ENCODE results near the gene PPP2R1A. TPM values are rescaled to one million over a fixed set of nuclear protein-coding genes. Genes with fewer than 3 reads are reported as not detected.

Gene PPP2R1A
- total RNA-seq, 6 experiments from 2014 or later = 59.4 to 93.0 (median 82.4) TPM

DNA sequence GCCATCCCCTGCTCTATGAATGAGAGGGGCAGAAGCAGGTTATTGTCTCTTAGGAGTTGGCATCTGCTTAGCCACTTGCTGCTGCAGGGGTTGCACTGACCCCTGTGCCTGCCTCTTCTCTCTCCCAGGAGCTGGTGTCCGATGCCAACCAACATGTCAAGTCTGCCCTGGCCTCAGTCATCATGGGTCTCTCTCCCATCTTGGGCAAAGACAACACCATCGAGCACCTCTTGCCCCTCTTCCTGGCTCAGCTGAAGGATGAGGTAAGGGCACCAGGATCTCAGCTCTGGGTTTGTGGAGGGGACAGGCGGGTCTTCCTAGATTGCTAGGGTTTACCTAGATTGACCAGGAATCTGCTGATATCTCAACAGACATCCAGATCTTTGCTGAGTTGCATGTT is 26.5 kb downstream of the PPP2R1A start:
- no peak for DNase-seq
- Histone ChIP-seq H3K36me3 (peaks cover 27 to 100% (median 69%) of the 10 kb centered on the region in 4 donors), H3K9me3 (no peaks in the 10 kb centered on the region), H3K27ac (no peak overlapping the region), H3K4me1 (no peaks in the 10 kb centered on the region), H3K4me3 (no peak overlapping the region), H3K27me3 (no peaks in the 10 kb centered on the region)
- ATAC-seq = no peak
- TF ChIP-seq, protein P1, sequence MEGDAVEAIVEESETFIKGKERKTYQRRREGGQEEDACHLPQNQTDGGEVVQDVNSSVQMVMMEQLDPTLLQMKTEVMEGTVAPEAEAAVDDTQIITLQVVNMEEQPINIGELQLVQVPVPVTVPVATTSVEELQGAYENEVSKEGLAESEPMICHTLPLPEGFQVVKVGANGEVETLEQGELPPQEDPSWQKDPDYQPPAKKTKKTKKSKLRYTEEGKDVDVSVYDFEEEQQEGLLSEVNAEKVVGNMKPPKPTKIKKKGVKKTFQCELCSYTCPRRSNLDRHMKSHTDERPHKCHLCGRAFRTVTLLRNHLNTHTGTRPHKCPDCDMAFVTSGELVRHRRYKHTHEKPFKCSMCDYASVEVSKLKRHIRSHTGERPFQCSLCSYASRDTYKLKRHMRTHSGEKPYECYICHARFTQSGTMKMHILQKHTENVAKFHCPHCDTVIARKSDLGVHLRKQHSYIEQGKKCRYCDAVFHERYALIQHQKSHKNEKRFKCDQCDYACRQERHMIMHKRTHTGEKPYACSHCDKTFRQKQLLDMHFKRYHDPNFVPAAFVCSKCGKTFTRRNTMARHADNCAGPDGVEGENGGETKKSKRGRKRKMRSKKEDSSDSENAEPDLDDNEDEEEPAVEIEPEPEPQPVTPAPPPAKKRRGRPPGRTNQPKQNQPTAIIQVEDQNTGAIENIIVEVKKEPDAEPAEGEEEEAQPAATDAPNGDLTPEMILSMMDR (IDR thresholded peaks at IDR 0.05) = no peak
- no CpG with 5 or more reads among the region's 3 CpGs for WGBS (ENCODE audit: insufficient coverage, low coverage, low lambda C conversion rate, missing lambda C conversion rate)
- intact Hi-C loops (cut with DNase I) = no loop called here

DNA sequence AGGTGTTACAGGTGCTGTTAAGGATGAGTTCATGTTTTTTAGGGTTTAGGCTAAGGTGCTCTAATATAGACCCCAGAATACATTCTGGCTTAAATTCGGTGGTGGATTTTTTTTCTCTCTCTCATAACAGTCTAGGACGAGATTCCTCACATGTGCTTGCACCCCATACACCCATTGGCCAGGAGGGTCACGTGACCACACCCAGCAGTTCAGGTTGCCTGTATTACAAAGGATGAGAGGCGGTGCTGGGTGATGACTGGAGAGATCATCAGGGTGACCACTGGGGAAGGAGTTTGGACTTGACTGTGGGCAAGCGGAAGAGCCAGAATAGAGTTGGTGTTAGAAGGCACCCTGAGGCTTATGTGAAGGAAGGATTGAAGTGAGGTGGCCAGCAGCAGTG is 27.7 kb downstream of the PPP2R1A start:
- peaks cover 34 to 100% (median 67%) of the 10 kb centered on the region in 4 donors for H3K36me3 ChIP-seq
- WGBS (ENCODE audit: insufficient coverage, low coverage, low lambda C conversion rate, missing lambda C conversion rate) = 94% methylated on average over 5 of the region's 5 CpGs
- no peak overlapping the region for H3K4me3 ChIP-seq
- no peaks in the 10 kb centered on the region for H3K27me3 ChIP-seq
- ATAC-seq (no peak), DNase-seq (no peak)
- no peaks in the 10 kb centered on the region for H3K4me1 ChIP-seq
- no peak overlapping the region for H3K27ac ChIP-seq
- TF ChIP-seq POLR2A (IDR thresholded peaks at IDR 0.05) = no peak
- TF ChIP-seq, protein P1 (IDR thresholded peaks at IDR 0.05) = no peak
- no peaks in the 10 kb centered on the region for H3K9me3 ChIP-seq
- intact Hi-C loops (cut with DNase I) = no loop called here

DNA sequence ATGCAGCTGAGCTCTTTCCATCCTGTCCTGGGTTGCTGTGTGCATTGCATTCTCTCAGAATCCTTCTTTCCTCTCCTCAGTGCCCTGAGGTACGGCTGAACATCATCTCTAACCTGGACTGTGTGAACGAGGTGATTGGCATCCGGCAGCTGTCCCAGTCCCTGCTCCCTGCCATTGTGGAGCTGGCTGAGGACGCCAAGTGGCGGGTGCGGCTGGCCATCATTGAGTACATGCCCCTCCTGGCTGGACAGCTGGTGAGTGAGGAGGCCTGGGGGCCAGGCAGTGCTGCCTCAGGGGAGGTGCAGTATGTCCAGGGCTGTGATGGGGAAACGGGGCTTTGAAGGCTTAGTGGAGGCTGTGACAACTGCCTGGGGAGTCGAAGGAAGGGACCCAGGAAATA is 29.8 kb downstream of the PPP2R1A start:
- no peak overlapping the region for H3K4me3 ChIP-seq
- WGBS (ENCODE audit: insufficient coverage, low coverage, low lambda C conversion rate, missing lambda C conversion rate) = 92% methylated on average over 5 of the region's 8 CpGs
- H3K4me1 ChIP-seq = no peaks in the 10 kb centered on the region
- no peak overlapping the region for H3K27ac ChIP-seq
- DNase-seq (no peak), ATAC-seq (no peak)
- peaks cover 34 to 100% (median 62%) of the 10 kb centered on the region in 4 donors for H3K36me3 ChIP-seq
- intact Hi-C loops (cut with DNase I) = no loop called here
- TF ChIP-seq, protein P1 (IDR thresholded peaks at IDR 0.05) = no peak
- no peak for TF ChIP-seq POLR2A (IDR thresholded peaks at IDR 0.05)
- H3K27me3 ChIP-seq = no peaks in the 10 kb centered on the region
- H3K9me3 ChIP-seq = no peaks in the 10 kb centered on the region

DNA sequence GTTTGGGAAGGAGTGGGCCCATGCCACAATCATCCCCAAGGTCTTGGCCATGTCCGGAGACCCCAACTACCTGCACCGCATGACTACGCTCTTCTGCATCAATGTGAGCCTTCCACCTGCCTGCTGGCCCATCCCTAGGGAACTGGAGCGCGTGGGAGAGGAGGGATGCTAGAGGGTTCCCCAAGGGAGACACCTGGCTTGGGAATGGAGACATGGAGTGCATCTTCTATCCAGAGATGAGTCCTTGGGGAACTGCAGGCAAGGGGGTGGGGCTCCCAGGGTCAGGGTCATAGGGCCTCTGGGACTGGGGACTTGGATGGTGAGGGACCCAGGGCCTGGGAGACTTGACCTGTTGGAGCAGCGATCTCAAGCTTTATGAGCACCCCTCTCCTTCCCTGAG is 31.2 kb downstream of the PPP2R1A start:
- H3K27ac ChIP-seq = no peak overlapping the region
- no peaks in the 10 kb centered on the region for H3K4me1 ChIP-seq
- H3K4me3 ChIP-seq = no peak overlapping the region
- no peaks in the 10 kb centered on the region for H3K27me3 ChIP-seq
- intact Hi-C loops (cut with DNase I) = no loop called here
- H3K36me3 ChIP-seq = peaks cover 39 to 100% (median 64%) of the 10 kb centered on the region in 4 donors
- TF ChIP-seq POLR2A (IDR thresholded peaks at IDR 0.05) = no peak
- TF ChIP-seq, protein P1 (IDR thresholded peaks at IDR 0.05) = no peak
- H3K9me3 ChIP-seq = no peaks in the 10 kb centered on the region
- 100% methylated on average over 3 of the region's 6 CpGs for WGBS (ENCODE audit: insufficient coverage, low coverage, low lambda C conversion rate, missing lambda C conversion rate)
- ATAC-seq = no peak
- DNase-seq = no peak

DNA sequence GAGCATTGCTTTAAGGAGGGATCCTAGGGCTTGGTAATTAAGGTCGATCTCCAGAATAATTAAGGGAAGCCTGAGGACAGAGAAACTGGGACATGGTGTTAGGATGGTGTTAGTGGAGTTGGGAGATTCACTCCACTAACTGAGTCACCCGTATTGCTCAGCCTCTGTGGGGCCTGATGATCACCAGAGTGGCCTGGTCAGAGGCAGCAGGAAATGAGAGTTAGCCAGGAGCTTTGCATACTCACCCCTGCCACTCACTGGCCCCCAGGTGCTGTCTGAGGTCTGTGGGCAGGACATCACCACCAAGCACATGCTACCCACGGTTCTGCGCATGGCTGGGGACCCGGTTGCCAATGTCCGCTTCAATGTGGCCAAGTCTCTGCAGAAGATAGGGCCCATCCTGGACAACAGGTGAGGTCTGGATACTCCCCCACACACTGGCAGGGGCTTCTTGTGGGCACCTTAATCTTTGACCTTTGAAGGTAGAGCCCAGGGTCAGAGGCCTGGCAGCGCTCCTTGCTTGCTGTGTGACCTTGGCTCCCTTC is 32.1 kb downstream of the PPP2R1A start:
- no peak for DNase-seq
- TF ChIP-seq, protein P1 (IDR thresholded peaks at IDR 0.05) = no peak
- TF ChIP-seq POLR2A (IDR thresholded peaks at IDR 0.05) = no peak
- no peak for ATAC-seq
- intact Hi-C loops (cut with DNase I) = no loop called here
- 100% methylated on average over 2 of the region's 7 CpGs for WGBS (ENCODE audit: insufficient coverage, low coverage, low lambda C conversion rate, missing lambda C conversion rate)
- Histone ChIP-seq H3K27me3 (no peaks in the 10 kb centered on the region), H3K4me1 (no peaks in the 10 kb centered on the region), H3K36me3 (peaks cover 34 to 100% (median 65%) of the 10 kb centered on the region in 4 donors), H3K4me3 (no peak overlapping the region), H3K27ac (no peak overlapping the region), H3K9me3 (no peaks in the 10 kb centered on the region)
